ENCODE data around the gene CHST1. TPM values are rescaled to one million over a fixed set of nuclear protein-coding genes. Genes with fewer than 3 reads are reported as not detected.
A peak's percentile ranks its signal among the peaks of the same experiment; 100 is the strongest.

CHST1 gene
- total RNA-seq, 1 donor from 2014 or later, result 59.2 TPM

- peak overlapping the region; percentile 11 for H3K27ac Mint-ChIP-seq (ENCODE audit: unreplicated experiment)
- peak overlapping the region; percentile 4 for H3K4me3 Mint-ChIP-seq (ENCODE audit: unreplicated experiment)
- peaks cover 14% of the 10 kb centered on the region for H3K9me3 Mint-ChIP-seq (ENCODE audit: unreplicated experiment)
- H3K27me3 Mint-ChIP-seq (ENCODE audit: unreplicated experiment), result peaks cover 10% of the 10 kb centered on the region
- peak; percentile 44 for DNase-seq
- peaks cover 30% of the 10 kb centered on the region for H3K4me1 Mint-ChIP-seq (ENCODE audit: low read depth, unreplicated experiment)
- peaks cover 6% of the 10 kb centered on the region for H3K36me3 Mint-ChIP-seq (ENCODE audit: unreplicated experiment)
- no peak for TF ChIP-seq CTCF (IDR thresholded peaks at IDR 0.05; ENCODE audit: partially characterized antibody, unreplicated experiment)
These were observed 57.4 kb downstream of the CHST1 start for GRCh38 chr11:45607995-45608394.

GRCh38 chr11:45606514-45607281 lies 58.7 kb downstream of the CHST1 start:
- peaks cover 14% of the 10 kb centered on the region for H3K9me3 Mint-ChIP-seq (ENCODE audit: unreplicated experiment)
- H3K4me3 Mint-ChIP-seq (ENCODE audit: unreplicated experiment), result no peak overlapping the region
- H3K4me1 Mint-ChIP-seq (ENCODE audit: low read depth, unreplicated experiment), result peaks cover 30% of the 10 kb centered on the region

GRCh38 chr11:45605051-45605450 lies 60.4 kb downstream of the CHST1 start:
- TF ChIP-seq CTCF (IDR thresholded peaks at IDR 0.05; ENCODE audit: partially characterized antibody, unreplicated experiment), result no peak
- H3K4me1 Mint-ChIP-seq (ENCODE audit: low read depth, unreplicated experiment), result peaks cover 30% of the 10 kb centered on the region
- peak overlapping the region; percentile 14 for H3K27ac Mint-ChIP-seq (ENCODE audit: unreplicated experiment)
- peaks cover 9% of the 10 kb centered on the region for H3K36me3 Mint-ChIP-seq (ENCODE audit: unreplicated experiment)
- H3K4me3 Mint-ChIP-seq (ENCODE audit: unreplicated experiment), result no peak overlapping the region
- peaks cover 17% of the 10 kb centered on the region for H3K9me3 Mint-ChIP-seq (ENCODE audit: unreplicated experiment)
- peaks cover 13% of the 10 kb centered on the region for H3K27me3 Mint-ChIP-seq (ENCODE audit: unreplicated experiment)
- DNase-seq, result no peak

More at GRCh38 chr11:45606514-45607281, 58.7 kb downstream of the CHST1 start:
- no peak for TF ChIP-seq CTCF (IDR thresholded peaks at IDR 0.05; ENCODE audit: partially characterized antibody, unreplicated experiment)
- H3K27me3 Mint-ChIP-seq (ENCODE audit: unreplicated experiment), result peaks cover 10% of the 10 kb centered on the region
- peak; percentile 74 for DNase-seq
- no peak overlapping the region for H3K27ac Mint-ChIP-seq (ENCODE audit: unreplicated experiment)
- H3K36me3 Mint-ChIP-seq (ENCODE audit: unreplicated experiment), result peaks cover 6% of the 10 kb centered on the region

- Mint-ChIP-seq H3K27me3 (ENCODE audit: unreplicated experiment) (peaks cover 13% of the 10 kb centered on the region), H3K9me3 (ENCODE audit: unreplicated experiment) (peaks cover 14% of the 10 kb centered on the region), H3K4me3 (ENCODE audit: unreplicated experiment) (no peak overlapping the region), H3K4me1 (ENCODE audit: low read depth, unreplicated experiment) (peaks cover 30% of the 10 kb centered on the region), H3K27ac (ENCODE audit: unreplicated experiment) (peak overlapping the region; percentile 64), H3K36me3 (ENCODE audit: unreplicated experiment) (peaks cover 4% of the 10 kb centered on the region)
- no peak for DNase-seq
- TF ChIP-seq CTCF (IDR thresholded peaks at IDR 0.05; ENCODE audit: partially characterized antibody, unreplicated experiment), result no peak
These were observed 61.3 kb downstream of the CHST1 start for GRCh38 chr11:45603946-45604682.
